A673 (cell line): ENCODE data around the gene MEX3D. TPM values are rescaled to one million over a fixed set of nuclear protein-coding genes. Genes with fewer than 3 reads are reported as not detected.

ENCODE experiments used
- BruUV-seq: library from RNA; stranded (reverse); fragments of 400-500 nt; replicated peaks from 2 replicates; lab custom pipeline; 2021; lab: Mats Ljungman, UMichigan
- CTCF ChIA-PET: fragments of 300-600 bp; sonication (Branson Sonifier 250); formaldehyde crosslinking; loops from one replicate; lab custom pipeline; 2022; ENCODE audit warnings: antibody characterized with exemption; lab: Charles Lee
- POLR2A ChIA-PET: fragments of 300-600 bp; sonication (Branson Sonifier 250); formaldehyde crosslinking; loops from one replicate; lab custom pipeline; 2022; ENCODE audit warnings: antibody characterized with exemption; ENCODE audit not compliant: low non-redundant PET; lab: Charles Lee
- DNase-seq: peaks from one replicate; pipeline ENCODE4 v3.0.0-alpha.2; 2015; ENCODE audit warnings: low spot score
- H3K27ac ChIP-seq: fragments of 200-600 bp; sonication (generic); 2 replicates; pipeline ENCODE4 v1.5.1; 2016; ENCODE audit warnings: mixed run types, low read depth, mild to moderate bottlenecking, mixed read lengths, antibody characterized with exemption, low read length; ENCODE audit not compliant: poor library complexity, severe bottlenecking
- H3K27me3 ChIP-seq: fragments of 200-600 bp; sonication (generic); replicated peaks from 2 replicates; pipeline ENCODE4 v1.6.1; 2017; ENCODE audit warnings: mixed run types, low read depth, mild to moderate bottlenecking, mixed read lengths, antibody characterized with exemption, low read length; ENCODE audit not compliant: insufficient read depth, poor library complexity
- H3K36me3 ChIP-seq: fragments of 200-600 bp; sonication (generic); 2 replicates; pipeline ENCODE4 v1.6.1; 2016; ENCODE audit warnings: mixed run types, mild to moderate bottlenecking, mixed read lengths, antibody characterized with exemption, low read length; ENCODE audit not compliant: insufficient read depth, poor library complexity, severe bottlenecking
- H3K4me1 ChIP-seq: fragments of 200-600 bp; sonication (generic); 2 replicates; pipeline ENCODE4 v1.6.1; 2017; ENCODE audit warnings: mixed run types, mild to moderate bottlenecking, mixed read lengths, antibody characterized with exemption, low read length; ENCODE audit not compliant: insufficient read depth, poor library complexity, severe bottlenecking
- H3K4me3 ChIP-seq: fragments of 200-600 bp; sonication (generic); 2 replicates; pipeline ENCODE4 v1.5.1; 2016; ENCODE audit warnings: low read depth, mixed run types, mild to moderate bottlenecking, mixed read lengths, low read length; ENCODE audit not compliant: poor library complexity, severe bottlenecking
- H3K9me3 ChIP-seq: fragments of 200-600 bp; sonication (generic); 2 replicates; pipeline ENCODE4 v1.6.1; 2016; ENCODE audit warnings: mixed run types, low read depth, mild to moderate bottlenecking, mixed read lengths, antibody characterized with exemption, low read length; ENCODE audit not compliant: poor library complexity, severe bottlenecking
- CTCF ChIP-seq: fragments of 300-800, 200-600 bp; sonication (generic); conservative IDR thresholded peaks from 2 replicates; pipeline ENCODE4 v1.5.1; 2017; ENCODE audit warnings: low read depth, mild to moderate bottlenecking, antibody characterized with exemption, low read length, moderate library complexity, mixed read lengths
- EZH2 ChIP-seq: fragments of 200-600 bp; sonication (generic); IDR thresholded peaks from 2 replicates; pipeline ENCODE4 v1.6.1; 2017; ENCODE audit warnings: borderline replicate concordance, low read depth, mild to moderate bottlenecking, mixed read lengths, antibody characterized with exemption, low read length; ENCODE audit not compliant: poor library complexity, severe bottlenecking
- intact Hi-C: fragments of 100-400 bp; cut with micrococcal nuclease; formaldehyde crosslinking; loops from one replicate; pipeline ENCODE4 v1.10.0; 2022; ENCODE audit not compliant: unreplicated experiment
- total RNA-seq: library from RNA; stranded (reverse); gene quantifications from 2 replicates; pipeline ENCODE4 v1.2.3, GENCODE V29; 2021

MEX3D gene
- total RNA-seq, 1 experiment from 2014 or later, result 60.0 TPM

- ChIA-PET CTCF (no interaction called here), POLR2A (interaction anchor here (0.6 kb wide), 1 partner anchor 458 kb away, joined by 3 read pairs; no protein-coding TSS in a partner anchor)
- no TSS peak for BruUV-seq
These were observed 2.7 kb upstream of the MEX3D start for GRCh38 chr19:1570836-1571235.

GRCh38 chr19:1569997-1570396 lies 1.9 kb upstream of the MEX3D start:
- H3K27me3 ChIP-seq, result no peaks in the 10 kb centered on the region

More at GRCh38 chr19:1570836-1571235, 2.7 kb upstream of the MEX3D start:
- Histone ChIP-seq H3K27ac (no peak overlapping the region), H3K27me3 (no peaks in the 10 kb centered on the region), H3K4me3 (no peak overlapping the region), H3K9me3 (no peaks in the 10 kb centered on the region), H3K4me1 (peaks cover 3% of the 10 kb centered on the region), H3K36me3 (no peaks in the 10 kb centered on the region)
- no peak for TF ChIP-seq CTCF
- TF ChIP-seq EZH2, result no peak
- no peak for DNase-seq
- intact Hi-C loops, result no loop called here

GRCh38 chr19:1567848-1568227 lies 287 bp downstream of the MEX3D start:
- no peaks in the 10 kb centered on the region for H3K9me3 ChIP-seq
- no peaks in the 10 kb centered on the region for H3K27me3 ChIP-seq
- TF ChIP-seq EZH2 (no peak), CTCF (no peak)
- ChIA-PET CTCF (interaction anchor here (0.6 kb wide), 1 partner anchor 16 kb away, joined by 7 read pairs; no protein-coding TSS in a partner anchor), POLR2A (no interaction called here)
- intact Hi-C loops, result no loop called here
- no peak overlapping the region for H3K27ac ChIP-seq
- H3K36me3 ChIP-seq, result peaks cover 4% of the 10 kb centered on the region
- H3K4me1 ChIP-seq, result peaks cover 7% of the 10 kb centered on the region
- peak overlapping the region; percentile 96 for H3K4me3 ChIP-seq
- no TSS peak for BruUV-seq
- no peak for DNase-seq

More at GRCh38 chr19:1569997-1570396, 1.9 kb upstream of the MEX3D start:
- Histone ChIP-seq H3K4me1 (peaks cover 7% of the 10 kb centered on the region), H3K4me3 (no peak overlapping the region), H3K27ac (no peak overlapping the region), H3K9me3 (no peaks in the 10 kb centered on the region), H3K36me3 (no peaks in the 10 kb centered on the region)
- POLR2A ChIA-PET, result no interaction called here
- no TSS peak for BruUV-seq
- TF ChIP-seq EZH2, result no peak
- TF ChIP-seq CTCF, result no peak
- CTCF ChIA-PET, result no interaction called here
- intact Hi-C loops, result no loop called here
- no peak for DNase-seq
